RPMI8226 (cell line): Measurements from ENCODE around the gene PLVAP.
"Not testable (repeated sequence)": the region's sequence is repeated elsewhere in the genome, so short reads cannot be mapped to it uniquely, and the experiment has no call there.

ENCODE experiments used
- DNase-seq: peaks from one replicate; pipeline ENCODE4 v3.0.0-alpha.2; 2015

The PLVAP gene

DNA sequence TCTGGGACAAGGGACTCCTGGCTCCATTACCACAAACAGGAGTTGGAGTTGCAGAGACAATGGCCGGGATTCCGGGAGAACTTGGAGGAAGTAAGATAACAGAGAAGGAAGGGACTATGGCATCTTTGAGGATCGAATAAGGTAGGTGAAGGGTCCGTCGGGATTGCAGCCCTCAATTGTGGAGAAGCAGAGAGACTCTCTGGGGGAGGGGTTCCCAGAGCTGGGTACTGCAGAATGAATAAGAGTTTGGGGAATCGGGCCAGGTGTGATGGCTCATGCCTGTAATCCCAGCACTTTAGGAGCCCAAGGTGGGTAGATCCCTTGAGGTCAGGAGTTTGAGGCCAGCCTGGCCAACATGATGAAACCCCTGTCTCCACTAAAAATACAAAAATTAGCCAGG, 24.5 kb upstream of the PLVAP start:
- no peak for DNase-seq

DNA sequence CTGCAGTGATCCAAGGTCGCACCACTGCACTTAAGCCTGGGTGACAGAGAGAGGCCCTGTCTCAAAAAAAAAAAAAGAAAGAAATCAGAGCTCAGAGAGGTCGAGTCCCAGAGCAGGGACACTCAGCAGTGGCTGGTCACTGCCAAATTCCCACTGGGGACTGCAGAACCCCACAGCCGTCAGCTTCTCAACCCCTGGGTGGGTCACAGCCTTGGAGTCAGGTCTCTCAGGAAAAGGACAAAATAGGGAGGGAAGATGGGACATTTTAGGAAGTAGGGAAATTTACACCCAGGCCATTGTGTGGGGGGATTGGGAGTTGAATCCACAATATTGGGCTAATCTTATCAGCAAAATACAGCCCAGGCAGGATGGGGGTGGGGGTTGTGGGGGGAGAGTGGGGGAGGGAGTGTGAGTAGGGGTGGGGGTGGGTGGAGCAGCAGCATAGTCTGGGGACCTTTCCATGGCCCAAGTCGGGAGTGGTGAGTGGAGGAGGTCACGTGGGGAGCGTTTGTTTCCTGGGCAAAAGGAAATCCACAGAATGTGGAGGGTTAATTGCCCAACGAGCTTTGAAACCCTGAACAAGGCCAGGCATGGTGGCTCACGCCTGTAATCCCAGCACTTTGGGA, 21.9 kb upstream of the PLVAP start:
- no peak for DNase-seq

DNA sequence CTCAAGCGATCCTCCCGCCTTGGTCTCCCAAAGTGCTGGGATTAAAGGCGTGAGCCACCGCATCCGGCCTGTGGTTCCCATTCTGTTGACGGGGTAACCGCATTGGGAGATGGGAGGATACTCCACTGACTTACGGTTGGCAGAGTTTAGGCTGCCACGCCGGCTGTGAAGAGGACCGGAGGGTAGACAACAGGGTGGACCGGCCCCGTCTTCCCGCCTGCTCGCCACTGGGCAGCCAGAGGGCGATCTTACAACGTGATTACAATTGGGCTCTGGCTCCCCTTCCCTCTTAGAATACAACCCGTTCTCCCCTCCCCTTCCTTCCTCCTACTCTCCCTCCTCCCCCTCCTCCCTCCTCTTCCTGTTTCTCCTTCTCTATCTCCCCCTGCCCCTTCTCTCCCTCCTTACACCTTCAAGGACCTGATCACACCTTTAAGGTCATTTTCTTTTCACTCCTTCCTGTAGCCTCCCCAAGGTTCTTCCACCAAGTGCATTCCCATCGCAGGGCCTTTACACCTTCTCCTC, 17.8 kb upstream of the PLVAP start:
- DNase-seq: peak; percentile 56

DNA sequence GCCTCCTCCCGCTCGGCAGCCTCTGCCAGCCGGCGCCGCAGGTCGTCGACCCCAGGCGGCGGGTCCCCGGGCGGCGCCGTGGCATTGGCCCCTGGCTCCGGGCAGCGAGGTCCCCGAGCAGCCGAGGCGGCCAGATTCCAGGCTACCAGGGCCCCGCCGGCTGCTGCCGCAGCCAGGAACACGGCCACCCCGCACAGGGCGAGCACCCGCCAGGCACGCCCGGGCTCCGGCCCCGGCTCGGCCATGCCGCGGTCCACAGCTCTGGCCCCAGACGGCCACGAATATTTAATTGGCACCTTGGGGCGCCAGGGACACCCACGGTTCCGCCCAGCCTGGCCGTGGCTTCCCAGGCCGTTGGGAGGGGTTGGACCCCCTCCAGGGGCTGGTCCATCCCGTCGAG, 16.8 kb upstream of the PLVAP start, which contains the start of gene CCDC194:
Gene CCDC194, minus strand, starts transcription at position 283 of the 400 bp plus-strand sequence. Its CDS starts 38 bp downstream, at position 245.
- no peak for DNase-seq

DNA sequence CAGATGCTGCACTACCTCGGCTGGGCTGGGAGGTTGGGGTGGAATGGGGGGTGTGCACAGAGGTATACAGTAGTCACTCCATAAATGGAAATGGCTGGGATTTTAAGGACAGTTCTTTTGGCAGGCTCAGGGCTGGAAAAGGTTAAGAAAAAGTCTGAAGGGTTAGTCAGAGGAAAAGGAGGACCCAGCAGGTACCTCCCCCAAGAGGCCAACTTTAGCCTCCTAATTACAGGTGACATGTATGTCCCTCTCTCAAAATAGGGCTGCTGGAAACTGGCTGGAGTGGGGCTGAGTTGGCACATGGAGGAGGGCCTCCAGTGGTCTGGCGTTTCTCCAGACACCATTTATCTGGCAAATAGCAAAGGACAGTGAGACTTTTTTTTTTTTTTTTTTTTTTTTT, 15.9 kb upstream of the PLVAP start:
- peak; percentile 84 for DNase-seq

DNA sequence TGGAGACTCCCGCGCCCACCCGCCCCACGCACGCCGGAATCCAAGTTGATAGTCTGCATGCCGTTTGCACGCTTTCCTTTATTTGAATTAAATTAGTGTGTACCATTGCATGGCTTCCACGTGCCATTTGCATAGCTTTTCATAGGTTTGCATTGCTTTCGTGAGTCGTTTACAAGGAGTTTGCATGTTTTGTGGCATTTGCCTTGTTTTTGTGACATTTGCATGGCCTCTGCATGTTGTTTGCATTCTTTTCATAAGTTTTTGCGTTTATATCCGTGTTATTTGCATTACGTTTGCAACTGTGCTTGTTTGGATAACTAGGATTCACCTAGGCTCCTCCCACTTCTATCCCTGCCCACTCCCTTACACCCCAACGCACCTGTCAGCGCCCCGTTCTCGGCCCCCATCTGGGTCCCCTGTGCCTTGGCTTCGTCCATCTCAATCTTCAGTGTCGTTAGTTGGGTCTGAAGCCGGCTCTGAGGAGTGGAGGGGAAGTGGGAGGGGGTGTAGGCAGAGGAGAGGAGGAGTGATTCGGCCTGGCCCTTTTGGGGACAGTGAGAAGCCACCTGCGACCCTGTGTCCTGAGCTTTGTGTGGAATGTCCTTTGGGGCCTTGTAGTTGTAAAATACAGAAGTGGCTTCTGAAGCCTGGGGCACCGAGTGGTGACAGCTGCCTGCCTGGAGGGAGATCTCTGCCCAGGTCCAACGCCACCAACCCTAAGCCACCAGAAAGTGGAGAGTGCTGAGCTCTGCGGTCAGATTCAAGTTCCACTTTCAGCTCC, 14.4 kb upstream of the PLVAP start:
- DNase-seq: peak; percentile 87

DNA sequence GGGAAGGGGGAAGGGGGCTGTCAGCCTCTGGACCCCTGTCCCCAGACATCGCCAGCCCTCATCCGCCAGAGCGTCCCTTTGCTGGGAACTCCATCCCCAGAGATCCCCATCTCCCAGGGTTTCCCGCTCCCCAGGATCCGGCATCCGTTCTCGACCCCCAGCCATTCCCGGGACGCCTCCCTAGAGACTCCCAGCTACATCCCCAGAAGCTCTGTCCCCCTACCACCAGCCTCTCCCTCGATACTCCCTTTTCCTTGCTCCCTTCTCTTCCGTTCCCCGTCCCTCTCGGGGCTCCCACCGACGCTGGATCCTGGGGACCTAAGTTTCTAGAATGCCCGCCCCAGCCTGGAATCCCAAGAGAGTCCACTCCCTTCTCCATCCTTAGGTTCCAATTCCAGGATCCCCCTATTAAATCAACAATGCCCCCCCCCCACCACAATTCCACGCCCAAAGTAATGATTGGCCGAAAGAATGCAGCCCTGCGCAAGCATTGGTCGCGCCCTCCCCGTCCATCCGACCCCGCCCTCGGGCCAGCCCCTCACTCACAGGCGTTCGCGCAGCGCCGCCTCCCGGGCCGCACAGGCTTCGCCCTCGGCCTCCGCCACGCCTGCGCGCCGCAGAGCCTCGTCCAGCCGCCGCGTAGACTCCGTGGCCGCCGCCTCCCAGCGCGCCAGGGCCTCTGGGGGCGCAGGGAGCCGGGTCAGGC, 13.7 kb upstream of the PLVAP start:
- peak; percentile 96 for DNase-seq

DNA sequence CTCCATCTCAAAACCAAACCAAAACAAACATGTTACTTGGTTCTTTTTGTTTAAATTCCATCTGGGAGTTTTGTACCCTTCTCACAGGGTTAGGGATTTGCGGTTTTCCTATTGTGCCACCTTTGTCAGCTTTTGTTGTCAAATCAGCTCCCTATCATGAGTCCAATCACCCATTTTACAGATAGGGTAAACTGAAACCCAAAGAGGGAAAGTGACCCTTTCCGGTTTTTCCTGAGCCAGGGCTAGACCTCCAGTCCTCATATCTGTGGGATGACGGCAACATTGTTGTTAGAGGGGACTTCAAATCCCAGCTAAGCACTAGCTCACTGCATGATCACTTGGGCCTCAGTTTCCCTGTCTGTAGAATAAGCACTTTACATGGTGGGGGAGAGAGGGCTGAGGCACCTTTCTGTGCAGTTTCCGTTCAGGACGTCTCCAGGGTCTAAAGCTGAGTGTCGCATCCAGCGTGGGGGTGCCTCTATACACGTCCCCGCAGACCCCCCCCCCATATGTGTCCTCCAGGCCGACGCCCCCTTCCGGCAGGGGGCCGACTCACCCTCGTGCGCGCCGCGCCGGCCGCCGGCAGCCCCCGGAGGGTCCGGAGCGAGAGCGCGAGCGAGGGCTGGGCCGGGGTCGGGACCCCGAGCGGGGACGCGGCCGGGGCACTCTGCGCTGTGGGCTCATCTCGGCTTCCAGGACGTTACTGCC, 13.0 kb upstream of the PLVAP start:
- DNase-seq: no peak

DNA sequence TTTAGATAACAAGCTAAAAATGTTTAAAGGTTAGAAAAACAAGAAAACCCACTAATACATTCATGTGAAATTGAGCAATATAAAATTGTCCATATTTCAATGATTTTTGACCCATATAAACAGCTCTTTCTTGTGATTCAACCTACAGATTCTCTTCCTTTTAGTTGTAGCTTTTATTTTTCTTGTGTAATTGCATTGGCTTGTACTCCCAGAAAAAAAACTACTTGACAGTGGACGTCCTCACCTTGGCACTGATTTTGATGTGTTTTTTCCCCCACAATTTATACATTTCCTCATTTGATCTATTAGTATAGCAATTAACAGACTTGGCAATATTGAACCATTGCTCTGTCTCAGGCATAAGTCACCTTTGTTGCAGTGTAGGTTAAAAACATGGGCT, 12.1 kb upstream of the PLVAP start:
- no peak for DNase-seq

DNA sequence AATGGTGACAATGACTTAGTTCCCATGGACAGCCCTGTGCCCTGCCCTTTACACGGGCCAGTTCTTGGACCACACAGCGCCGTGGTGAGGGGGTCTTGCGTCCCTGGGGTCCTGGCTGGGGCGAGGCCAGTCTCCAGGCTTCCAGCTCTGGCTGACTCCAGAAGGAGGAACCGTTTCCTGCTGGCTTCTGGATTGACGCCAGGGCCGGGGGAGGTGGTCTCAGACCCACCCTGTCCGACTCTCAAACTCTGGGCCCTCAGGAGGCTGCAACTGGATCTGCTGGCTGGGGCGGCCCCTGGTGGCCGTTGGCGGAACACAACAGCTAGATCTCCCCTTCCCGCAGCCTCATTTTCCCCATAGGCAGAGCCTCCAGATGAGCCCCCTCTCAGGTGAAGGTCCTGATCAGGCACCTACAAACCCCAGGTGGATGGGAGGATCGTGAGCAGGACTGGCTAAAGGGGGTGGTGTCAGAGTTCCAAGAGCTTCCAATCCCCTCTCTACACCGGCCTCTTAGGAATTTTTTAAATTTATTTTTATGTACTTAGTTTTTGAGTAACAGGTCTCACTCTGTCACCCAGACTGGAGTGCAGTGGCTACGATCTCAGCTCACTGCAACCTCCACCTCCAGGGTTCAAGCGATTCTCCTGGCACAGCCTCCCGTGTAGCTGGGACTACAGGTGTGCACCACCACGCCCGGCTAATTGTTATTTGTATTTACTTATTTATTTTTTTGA, 8.9 kb upstream of the PLVAP start:
- peak; percentile 69 for DNase-seq

DNA sequence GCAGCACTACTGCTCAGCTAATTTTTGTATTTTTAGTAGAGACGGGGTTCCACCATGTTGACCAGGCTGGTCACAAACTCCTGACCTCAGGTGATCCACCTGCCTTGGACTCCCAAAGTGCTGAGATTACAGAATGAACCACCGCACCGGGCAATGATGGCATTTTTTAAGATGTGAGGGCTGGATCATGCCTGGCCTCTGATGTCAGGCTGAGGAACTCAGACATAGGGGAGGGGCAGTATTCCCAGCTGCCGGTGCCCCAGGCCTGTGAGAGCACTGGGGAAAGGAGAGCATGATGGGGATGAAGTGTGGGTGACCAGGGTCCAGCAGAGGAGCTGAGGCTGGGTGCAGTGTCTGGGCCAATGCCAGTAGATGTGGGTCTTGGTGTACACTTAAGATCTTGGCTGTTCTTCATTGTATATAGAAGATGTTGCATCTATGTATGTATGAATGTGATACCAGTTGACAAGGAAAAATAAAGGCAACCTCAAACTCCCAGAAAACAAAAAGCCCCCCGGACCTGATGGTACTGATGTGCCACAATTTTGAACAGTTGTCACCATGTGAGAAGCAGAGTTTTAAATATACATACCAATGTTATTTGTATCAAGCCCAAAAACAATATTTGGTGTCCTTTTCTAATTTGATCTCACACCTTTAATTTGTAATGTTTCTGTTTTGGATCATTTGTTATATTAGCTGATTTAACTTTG, 3.4 kb upstream of the PLVAP start:
- DNase-seq: no peak

DNA sequence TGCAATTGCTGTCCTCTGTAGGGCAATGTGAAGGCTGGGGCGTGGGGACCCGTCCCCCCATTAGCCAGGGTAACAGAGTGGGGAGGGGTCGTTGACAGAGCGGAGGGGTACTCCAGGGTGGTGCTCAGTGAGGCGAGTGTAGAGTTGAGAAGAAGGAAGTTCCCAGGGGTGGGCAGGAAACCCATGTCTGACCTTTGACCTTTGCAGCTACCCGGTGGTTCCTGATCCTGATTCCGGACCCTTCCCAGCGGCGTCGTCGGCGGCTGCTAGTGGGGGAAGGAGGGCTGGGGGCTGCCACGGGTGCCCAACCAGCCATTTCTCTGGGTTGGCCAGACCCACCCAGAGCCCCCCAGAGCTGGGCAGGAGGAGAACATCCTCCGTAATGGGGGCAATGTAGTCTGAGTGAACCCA, 2.1 kb upstream of the PLVAP start:
- no peak for DNase-seq

DNA sequence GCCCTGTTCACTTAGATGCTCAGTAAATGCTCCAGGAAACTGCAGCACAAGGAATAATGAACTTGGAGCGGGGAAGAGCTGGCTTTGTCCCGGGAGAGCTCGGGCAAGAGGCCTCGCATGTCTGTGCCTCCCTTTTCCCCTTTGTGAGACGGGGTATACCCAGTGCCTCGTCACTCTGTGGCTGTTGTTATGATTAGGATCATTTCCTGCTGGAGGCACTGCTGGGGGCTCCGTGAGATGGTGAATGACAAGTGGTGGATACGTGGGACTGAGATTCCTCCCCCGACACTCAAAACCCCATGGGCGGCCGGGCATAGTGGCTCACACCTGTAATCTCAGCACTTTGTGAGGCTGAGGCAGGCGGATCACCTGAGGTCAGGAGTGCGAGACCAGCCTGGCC, 1.1 kb upstream of the PLVAP start:
- DNase-seq: no peak

DNA sequence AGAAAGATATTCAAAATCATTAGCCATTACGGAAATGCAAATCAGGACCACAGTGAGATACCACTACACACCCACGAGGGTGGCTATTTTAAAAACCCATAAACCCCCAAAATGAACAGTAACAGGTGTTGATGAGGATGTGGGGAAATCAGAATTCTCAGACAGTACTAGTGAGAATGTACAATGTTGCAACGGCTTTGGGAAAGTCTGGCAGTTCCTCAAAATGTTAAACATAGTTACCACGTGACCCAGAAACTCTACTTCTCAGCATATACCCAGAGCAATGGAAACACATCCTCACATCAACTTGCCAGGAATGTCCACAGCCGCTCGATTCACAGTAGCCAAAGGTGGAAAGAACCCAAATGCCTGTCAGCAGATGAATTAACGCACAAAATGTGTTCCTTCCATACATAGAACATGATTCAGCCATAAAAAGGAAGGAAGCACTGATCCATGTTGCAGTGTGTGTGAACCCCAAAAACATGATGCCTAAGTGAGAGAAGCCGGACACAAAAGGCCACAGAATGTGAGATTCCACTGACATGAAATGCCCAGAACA, 7.0 kb downstream of the PLVAP start:
- DNase-seq: peak; percentile 76

DNA sequence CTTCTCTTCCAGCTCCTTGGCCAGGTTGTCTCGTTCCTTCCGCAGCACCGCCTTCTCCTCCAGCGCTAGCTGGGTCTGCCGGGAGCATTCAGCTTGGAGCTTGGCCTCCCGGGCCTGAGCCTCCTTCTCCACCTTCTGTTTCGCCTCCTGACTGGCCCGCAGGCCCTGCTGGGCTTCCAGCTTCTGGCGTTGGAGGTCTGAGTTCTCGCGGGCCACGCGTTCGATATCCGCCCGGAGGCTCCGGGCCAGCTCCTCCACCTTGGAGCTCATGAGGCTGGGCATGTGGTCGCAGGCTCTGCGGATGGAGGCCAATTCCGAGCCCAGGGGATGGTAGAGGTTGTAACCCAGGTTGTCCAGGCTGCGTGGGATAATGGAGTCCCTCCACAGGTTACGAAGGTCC, 11.8 kb downstream of the PLVAP start:
- no peak for DNase-seq

DNA sequence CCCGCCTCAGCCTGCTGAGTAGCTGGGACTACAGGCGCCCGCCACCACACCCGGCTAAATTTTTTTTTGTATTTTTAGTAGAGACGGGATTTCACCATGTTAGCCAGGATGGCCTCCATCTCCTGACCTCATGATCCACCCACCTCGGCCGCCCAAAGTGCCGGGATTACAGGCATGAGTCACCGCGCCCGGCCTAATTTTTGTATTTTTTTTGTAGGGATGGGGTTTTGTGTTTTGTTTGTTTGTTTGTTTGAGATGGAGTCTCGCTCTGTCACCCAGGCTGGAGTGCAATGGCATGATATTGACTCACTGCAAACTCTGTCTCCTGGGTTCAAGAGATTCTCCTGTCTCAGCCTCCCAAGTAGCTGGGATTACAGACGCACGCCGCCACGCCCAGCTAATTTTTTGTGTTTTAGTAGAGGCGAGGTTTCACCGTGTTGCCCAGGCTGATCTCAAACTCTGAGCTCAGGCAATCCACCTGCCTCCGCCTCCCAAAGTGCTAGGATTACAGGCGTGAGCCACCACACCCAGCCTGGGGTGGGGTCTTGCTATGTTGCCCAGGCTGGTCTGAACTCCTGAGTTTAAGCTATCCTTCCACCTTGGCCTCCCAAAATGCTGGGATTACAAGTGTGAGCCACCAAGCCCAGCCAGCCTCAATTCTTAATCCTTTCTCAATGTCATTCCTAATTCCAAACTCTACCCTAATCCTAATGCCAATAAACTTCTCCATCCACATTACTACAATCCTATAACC, 13.1 kb downstream of the PLVAP start:
- not testable (repeated sequence) for DNase-seq

DNA sequence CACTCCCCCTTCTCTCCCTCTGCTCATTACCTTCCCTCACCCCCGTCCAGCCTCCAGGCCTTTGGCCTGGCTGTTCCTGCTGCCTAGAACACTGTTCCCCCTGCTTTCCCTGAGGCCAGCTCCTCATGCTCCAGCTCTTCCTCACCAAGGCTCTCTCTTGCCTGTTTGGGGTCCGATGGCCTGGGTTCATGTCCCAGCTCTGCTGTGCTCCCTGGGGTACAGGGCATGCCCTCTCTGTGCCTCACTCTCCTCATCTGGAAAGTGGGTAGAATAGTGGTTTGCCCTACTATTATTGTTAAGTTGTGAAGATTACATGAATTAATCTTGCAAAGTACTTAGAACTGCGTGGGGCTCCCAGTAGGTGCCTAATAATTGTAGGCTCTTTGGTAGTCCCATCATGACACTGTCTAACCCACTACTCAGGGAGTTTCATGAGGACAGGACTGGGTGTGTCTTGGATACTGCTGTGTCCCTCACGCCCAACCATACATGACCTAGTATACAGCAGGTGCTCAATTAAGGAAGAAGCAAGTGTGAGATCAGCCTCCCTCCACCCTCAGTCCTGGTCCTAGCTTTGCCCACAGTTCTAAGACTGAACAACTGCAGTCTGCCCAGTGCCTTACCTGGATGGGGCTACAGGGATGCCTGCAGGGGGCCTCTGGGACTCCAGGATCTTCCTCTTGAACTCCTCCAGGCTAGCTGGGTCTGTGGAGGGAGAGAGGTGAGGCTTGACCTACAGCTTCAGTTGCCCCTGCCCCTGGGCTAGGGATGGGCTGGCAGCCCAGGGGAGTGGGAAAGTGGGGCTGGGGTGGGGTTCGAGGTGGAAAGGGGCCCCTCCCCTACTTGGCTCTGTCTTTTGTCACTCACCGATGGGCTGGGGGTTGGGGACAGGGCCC, 17.0 kb downstream of the PLVAP start:
- no peak for DNase-seq

DNA sequence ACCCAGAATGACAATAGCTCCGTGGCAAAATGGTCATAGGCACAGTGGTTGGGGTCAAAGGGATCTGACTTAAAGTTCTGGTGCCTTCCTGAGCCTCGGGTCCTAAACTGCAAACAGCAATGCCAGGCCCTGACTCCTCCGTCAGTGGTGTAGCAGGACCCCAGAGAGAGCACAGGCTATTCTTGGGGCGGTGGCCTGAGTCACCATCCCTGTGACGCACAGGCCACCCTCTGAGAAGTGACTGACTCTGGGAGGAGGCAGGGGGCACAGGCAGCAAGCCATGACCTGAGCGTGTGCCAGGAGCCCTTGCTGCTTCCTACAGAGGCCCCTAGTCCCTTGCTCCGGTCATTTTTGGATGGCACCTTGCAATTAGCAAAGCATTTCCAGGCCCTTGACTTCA, 18.7 kb downstream of the PLVAP start:
- DNase-seq: no peak

DNA sequence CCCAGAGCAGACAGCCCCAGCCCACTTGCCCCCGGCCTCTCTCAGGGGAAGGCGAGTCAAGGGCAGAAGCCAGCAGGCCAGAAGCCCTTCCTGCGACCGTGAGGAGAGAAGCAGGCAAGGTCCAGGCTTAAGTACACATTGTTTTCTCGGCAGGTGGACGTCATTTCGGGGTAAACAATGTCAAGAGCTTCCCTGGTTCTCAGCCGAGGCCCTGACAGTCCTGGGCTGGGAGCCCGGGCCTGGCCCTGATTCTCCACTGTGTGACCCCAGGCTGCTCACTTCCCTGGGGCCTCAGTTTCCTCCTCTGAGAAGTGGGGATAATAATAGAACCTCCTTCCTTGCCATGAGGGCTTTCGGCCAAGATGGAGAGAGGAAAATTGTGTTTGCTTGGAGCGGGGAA, 19.4 kb downstream of the PLVAP start:
- no peak for DNase-seq
